ENCODE results near the gene DKK3.

Gene DKK3

GRCh38 chr11:11980841-11981308 is 27.6 kb downstream of the DKK3 start:
- no peak for DNase-seq

- DNase-seq: no peak
Observed at GRCh38 chr11:11980200-11980599, 28.2 kb downstream of the DKK3 start.

GRCh38 chr11:11979488-11980117 is 28.8 kb downstream of the DKK3 start:
- no peak for DNase-seq

- no peak for DNase-seq
Observed at GRCh38 chr11:11978792-11979487, 29.5 kb downstream of the DKK3 start.

- DNase-seq: no peak
Observed at GRCh38 chr11:11978098-11978637, 30.3 kb downstream of the DKK3 start.

GRCh38 chr11:11977206-11977938 is 31.1 kb downstream of the DKK3 start:
- no peak for DNase-seq

- no peak for DNase-seq
Observed at GRCh38 chr11:11976481-11977127, 31.8 kb downstream of the DKK3 start.

- DNase-seq: no peak
Observed at GRCh38 chr11:11975201-11976092, 33.0 kb downstream of the DKK3 start.

- DNase-seq: no peak
Observed at GRCh38 chr11:11973866-11974265, 34.6 kb downstream of the DKK3 start.

- no peak for DNase-seq
Observed at GRCh38 chr11:11973361-11973800, 35.0 kb downstream of the DKK3 start.

GRCh38 chr11:11972730-11973341 is 35.6 kb downstream of the DKK3 start:
- DNase-seq: no peak

GRCh38 chr11:11971906-11972547 is 36.4 kb downstream of the DKK3 start:
- no peak for DNase-seq

GRCh38 chr11:11970556-11970955 is 37.9 kb downstream of the DKK3 start:
- no peak for DNase-seq

- no peak for DNase-seq
Observed at GRCh38 chr11:11969380-11970215, 38.8 kb downstream of the DKK3 start.

GRCh38 chr11:11968511-11969280 is 39.7 kb downstream of the DKK3 start:
- DNase-seq: no peak

GRCh38 chr11:11967669-11968510 is 40.5 kb downstream of the DKK3 start:
- no peak for DNase-seq

GRCh38 chr11:11966826-11967668 is 41.4 kb downstream of the DKK3 start:
- peak; percentile 77 to 85 for DNase-seq
